Neural cell (in vitro differentiated cells): ENCODE measurements around the gene WASHC4.

ENCODE experiments used
- EP300 ChIP-seq: fragments of 450-650 bp; conservative IDR thresholded peaks from 2 replicates; pipeline ENCODE4 v1.6.1; 2014; ENCODE audit warnings: antibody characterized with exemption, mild to moderate bottlenecking, moderate library complexity; ENCODE audit not compliant: poor library complexity, severe bottlenecking
- POLR2AphosphoS5 ChIP-seq: IDR thresholded peaks from 2 replicates; pipeline ENCODE4 v1.6.1; 2012
- TF ChIP-seq, protein P1 (sequence below): fragments of 450-650 bp; IDR thresholded peaks from 2 replicates; pipeline ENCODE4 v1.5.1; 2014; ENCODE audit warnings: antibody characterized with exemption, mild to moderate bottlenecking, moderate library complexity; ENCODE audit not compliant: poor library complexity, severe bottlenecking

DNA sequence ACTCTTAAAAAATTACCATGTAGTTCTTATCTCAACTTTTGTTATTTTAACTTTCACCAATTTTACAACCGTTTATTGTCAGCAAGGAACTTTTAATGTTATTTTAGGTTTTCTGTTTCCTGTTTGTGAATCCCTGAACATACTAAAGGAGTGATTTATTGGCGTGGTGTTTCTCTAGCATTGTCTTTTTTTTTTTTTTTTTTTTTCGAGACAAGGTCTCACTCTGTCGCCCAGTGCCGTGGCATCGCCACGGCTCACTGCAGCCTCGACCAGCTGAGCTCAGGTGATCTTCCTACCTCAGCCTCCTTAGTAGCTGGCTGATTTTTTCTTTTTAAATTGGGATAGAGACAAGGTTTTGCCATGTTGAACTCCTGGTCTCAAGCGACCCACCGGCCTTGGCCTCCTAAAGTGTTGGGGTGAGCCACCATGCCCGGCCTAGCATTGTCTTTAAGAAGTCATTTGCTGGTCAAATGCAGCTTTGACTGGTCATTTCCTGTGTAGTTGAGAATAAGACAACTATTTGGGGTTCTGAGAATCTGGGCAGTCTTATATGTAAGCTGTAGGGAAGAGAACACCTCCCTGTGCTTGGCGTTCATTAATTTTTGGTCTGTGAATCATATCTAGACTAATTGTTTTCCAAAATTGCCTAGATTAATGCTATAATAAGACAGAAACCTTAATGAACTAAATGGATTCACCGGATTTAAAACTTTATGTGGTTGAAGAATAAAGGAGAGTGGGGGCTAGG is 2.1 kb downstream of the WASHC4 start:
- TF ChIP-seq, protein P1, sequence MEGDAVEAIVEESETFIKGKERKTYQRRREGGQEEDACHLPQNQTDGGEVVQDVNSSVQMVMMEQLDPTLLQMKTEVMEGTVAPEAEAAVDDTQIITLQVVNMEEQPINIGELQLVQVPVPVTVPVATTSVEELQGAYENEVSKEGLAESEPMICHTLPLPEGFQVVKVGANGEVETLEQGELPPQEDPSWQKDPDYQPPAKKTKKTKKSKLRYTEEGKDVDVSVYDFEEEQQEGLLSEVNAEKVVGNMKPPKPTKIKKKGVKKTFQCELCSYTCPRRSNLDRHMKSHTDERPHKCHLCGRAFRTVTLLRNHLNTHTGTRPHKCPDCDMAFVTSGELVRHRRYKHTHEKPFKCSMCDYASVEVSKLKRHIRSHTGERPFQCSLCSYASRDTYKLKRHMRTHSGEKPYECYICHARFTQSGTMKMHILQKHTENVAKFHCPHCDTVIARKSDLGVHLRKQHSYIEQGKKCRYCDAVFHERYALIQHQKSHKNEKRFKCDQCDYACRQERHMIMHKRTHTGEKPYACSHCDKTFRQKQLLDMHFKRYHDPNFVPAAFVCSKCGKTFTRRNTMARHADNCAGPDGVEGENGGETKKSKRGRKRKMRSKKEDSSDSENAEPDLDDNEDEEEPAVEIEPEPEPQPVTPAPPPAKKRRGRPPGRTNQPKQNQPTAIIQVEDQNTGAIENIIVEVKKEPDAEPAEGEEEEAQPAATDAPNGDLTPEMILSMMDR: no peak
- TF ChIP-seq POLR2AphosphoS5 (no peak), EP300 (no peak)
